GM12892 (cell line): ENCODE data around the gene VAPB.

Experiments used
- POLR2A ChIP-seq: IDR thresholded peaks from 2 replicates; pipeline ENCODE4 v1.6.1; 2011; ENCODE audit warnings: low read depth, low read length, control low read depth
- POLR2AphosphoS5 ChIP-seq: IDR thresholded peaks from 2 replicates; pipeline ENCODE4 v1.6.1; 2011; ENCODE audit warnings: low read depth, low read length, control low read depth

GRCh38 chr20:58398254-58398653 is 9.2 kb downstream of the VAPB start:
- TF ChIP-seq POLR2A, result no peak
- TF ChIP-seq POLR2AphosphoS5, result no peak
